PC-3 (cell line): ENCODE results near the gene SEC61B. TPM values are rescaled to one million over a fixed set of nuclear protein-coding genes. Genes with fewer than 3 reads are reported as not detected.

Experiments used
- ATAC-seq: fragments of 200-7000 bp; cut with Tn5 transposase; 2 replicates; pipeline ENCODE4 v1.9.1; 2020; ENCODE audit warnings: mild to moderate bottlenecking, moderate library complexity
- BruUV-seq: library from RNA; stranded (reverse); fragments of 400-500 nt; replicated peaks from 2 replicates; lab custom pipeline; 2021; lab: Mats Ljungman, UMichigan
- CTCF ChIA-PET: fragments of 300-600 bp; sonication (Branson Sonifier 250); formaldehyde crosslinking; loops from one replicate; lab custom pipeline; 2022; ENCODE audit warnings: antibody characterized with exemption; lab: Charles Lee
- POLR2A ChIA-PET: fragments of 300-600 bp; sonication (Branson Sonifier 250); formaldehyde crosslinking; loops from one replicate; lab custom pipeline; 2022; ENCODE audit warnings: antibody characterized with exemption; ENCODE audit not compliant: unreplicated experiment; lab: Charles Lee
- DNase-seq: peaks from one replicate; pipeline ENCODE4 v3.0.0-alpha.2; 2015
- H2AFZ ChIP-seq: fragments of 300-600 bp; sonication (generic); 2 replicates; pipeline ENCODE4 v1.6.0; 2016; ENCODE audit warnings: antibody characterized with exemption, low read length
- H3F3A ChIP-seq: fragments of 300-600 bp; sonication (generic); one replicate; pipeline ENCODE4 v1.6.0; 2017; ENCODE audit warnings: antibody characterized with exemption, low read length, control low read depth, mild to moderate bottlenecking; ENCODE audit not compliant: unreplicated experiment
- H3K27ac ChIP-seq: fragments of 300-600 bp; sonication (generic); 2 replicates; pipeline ENCODE4 v1.5.1; 2016; ENCODE audit warnings: mild to moderate bottlenecking, low read length
- H3K27me3 ChIP-seq: fragments of 300-600 bp; sonication (generic); 2 replicates; pipeline ENCODE4 v1.6.1; 2016; ENCODE audit warnings: low read length, mixed read lengths
- H3K36me3 ChIP-seq: fragments of 300-600 bp; sonication (generic); 2 replicates; pipeline ENCODE4 v1.6.1; 2016; ENCODE audit warnings: low read depth, mixed run types, low read length, mixed read lengths
- H3K4me1 ChIP-seq: fragments of 300-600 bp; sonication (generic); 2 replicates; pipeline ENCODE4 v1.5.1; 2016; ENCODE audit warnings: low read length; ENCODE audit not compliant: insufficient read depth
- H3K4me2 ChIP-seq: fragments of 300-600 bp; sonication (generic); 2 replicates; pipeline ENCODE4 v1.6.0; 2016; ENCODE audit warnings: low read length
- H3K4me3 ChIP-seq: fragments of 300-600 bp; sonication (generic); 2 replicates; pipeline ENCODE4 v1.5.1; 2016; ENCODE audit warnings: mild to moderate bottlenecking, low read length, mixed read lengths
- H3K79me2 ChIP-seq: fragments of 300-600 bp; sonication (generic); 2 replicates; pipeline ENCODE4 v1.6.1; 2017; ENCODE audit warnings: low read length, mixed read lengths
- H3K9ac ChIP-seq: fragments of 300-600 bp; sonication (generic); 2 replicates; pipeline ENCODE4 v1.6.0; 2016; ENCODE audit warnings: mild to moderate bottlenecking, low read length
- H3K9me2 ChIP-seq: fragments of 300-600 bp; sonication (generic); replicated peaks from 2 replicates; pipeline ENCODE4 v1.6.1; 2016; ENCODE audit warnings: mixed run types, low read length, mixed read lengths
- H3K9me3 ChIP-seq: fragments of 300-600 bp; sonication (generic); 2 replicates; pipeline ENCODE4 v1.6.1; 2016; ENCODE audit warnings: low read length, mixed read lengths
- H4K20me1 ChIP-seq: fragments of 300-600 bp; sonication (generic); 2 replicates; pipeline ENCODE4 v1.6.1; 2016; ENCODE audit warnings: low read length, mixed read lengths
- EZH2 ChIP-seq: fragments of 300-600 bp; sonication (generic); IDR thresholded peaks from one replicate; pipeline ENCODE4 v1.6.1; 2017; ENCODE audit warnings: antibody characterized with exemption, mild to moderate bottlenecking, low read length; ENCODE audit not compliant: unreplicated experiment
- EZH2phosphoT487 ChIP-seq: fragments of 300-600 bp; sonication (generic); IDR thresholded peaks from 2 replicates; pipeline ENCODE4 v1.6.1; 2018; ENCODE audit warnings: mild to moderate bottlenecking, antibody characterized with exemption, low read length, borderline replicate concordance
- intact Hi-C: fragments of 100-400 bp; cut with micrococcal nuclease; formaldehyde crosslinking; loops from 2 replicates; pipeline ENCODE4 v1.9.0; 2023
- total RNA-seq: library from RNA; depleted of rRNA; stranded (reverse); fragments of >200 nt; gene quantifications from 2 replicates; pipeline ENCODE4 v1.2.3, GENCODE V29; 2014
- TF ChIP-seq, protein P1 (sequence below): fragments of 300-600 bp; sonication (generic); conservative IDR thresholded peaks from 2 replicates; pipeline ENCODE4 v1.5.1; 2017; ENCODE audit warnings: antibody characterized with exemption, low read depth, mild to moderate bottlenecking, low read length

SEC61B gene
- total RNA-seq, 1 experiment from 2014 or later = 107 TPM

DNA sequence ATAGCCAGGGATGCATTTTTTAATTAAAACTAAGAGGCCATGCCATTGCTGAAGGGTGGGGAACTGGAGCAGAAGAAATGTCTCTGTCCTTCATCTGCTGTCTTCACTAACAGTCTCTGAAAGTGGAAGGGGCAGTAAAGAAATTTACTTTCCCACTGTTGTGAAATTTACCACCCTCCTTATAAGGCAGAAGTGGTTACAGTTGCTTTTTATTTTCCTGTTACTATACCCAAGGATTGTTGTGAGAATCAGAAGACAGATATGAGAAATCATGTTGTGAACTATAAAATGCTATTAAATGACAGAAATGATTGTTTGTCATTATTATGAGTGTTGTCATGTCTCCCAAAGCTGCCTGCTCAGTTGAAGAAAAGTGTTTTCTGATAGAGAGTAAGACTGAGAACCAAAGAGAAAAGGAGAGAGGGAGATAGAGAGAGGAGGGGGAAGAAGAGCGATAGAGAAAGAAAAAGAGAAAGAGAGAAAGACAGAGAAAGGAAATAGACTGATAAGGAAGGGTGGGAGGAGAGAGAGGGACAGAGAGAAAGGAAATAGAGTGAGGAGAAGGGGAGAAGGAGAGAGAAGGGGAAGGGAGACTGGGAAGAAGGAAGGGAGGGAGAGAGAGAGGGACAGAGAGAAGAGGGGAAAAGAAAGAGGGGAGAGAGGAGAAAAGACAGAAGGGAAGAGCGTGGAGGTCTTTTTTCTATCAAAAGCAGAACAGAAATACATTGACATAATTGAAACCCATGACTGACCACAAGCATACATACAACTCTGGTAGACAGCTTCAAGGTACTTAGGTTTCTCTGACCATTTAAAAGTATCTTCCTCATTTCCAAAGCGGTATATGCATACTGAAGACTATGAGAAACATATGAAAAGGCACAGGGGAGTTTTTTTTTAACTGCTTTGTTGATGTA, 22.5 kb downstream of the SEC61B start:
- intact Hi-C loops = no loop called here
- BruUV-seq = no TSS peak

DNA sequence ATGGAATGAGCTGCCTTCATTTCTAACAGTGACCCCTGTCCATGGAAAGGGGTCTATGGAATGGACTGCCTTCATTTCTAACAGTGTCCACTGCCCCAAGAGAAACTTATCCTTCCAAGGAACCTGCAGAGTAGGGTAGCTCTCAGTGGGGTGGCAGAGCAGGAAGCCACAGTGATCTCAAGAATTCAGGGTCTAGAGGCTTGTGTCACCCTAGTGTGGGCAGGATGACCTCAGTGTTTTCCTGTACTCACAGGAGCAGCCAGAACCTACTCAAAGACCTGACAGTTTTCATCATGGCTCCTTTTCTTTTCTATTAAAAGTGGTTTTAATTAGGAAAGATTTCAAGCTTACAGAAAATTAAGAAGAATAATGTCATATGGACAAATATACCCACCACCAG, 27.5 kb downstream of the SEC61B start:
- TF ChIP-seq, protein P1, sequence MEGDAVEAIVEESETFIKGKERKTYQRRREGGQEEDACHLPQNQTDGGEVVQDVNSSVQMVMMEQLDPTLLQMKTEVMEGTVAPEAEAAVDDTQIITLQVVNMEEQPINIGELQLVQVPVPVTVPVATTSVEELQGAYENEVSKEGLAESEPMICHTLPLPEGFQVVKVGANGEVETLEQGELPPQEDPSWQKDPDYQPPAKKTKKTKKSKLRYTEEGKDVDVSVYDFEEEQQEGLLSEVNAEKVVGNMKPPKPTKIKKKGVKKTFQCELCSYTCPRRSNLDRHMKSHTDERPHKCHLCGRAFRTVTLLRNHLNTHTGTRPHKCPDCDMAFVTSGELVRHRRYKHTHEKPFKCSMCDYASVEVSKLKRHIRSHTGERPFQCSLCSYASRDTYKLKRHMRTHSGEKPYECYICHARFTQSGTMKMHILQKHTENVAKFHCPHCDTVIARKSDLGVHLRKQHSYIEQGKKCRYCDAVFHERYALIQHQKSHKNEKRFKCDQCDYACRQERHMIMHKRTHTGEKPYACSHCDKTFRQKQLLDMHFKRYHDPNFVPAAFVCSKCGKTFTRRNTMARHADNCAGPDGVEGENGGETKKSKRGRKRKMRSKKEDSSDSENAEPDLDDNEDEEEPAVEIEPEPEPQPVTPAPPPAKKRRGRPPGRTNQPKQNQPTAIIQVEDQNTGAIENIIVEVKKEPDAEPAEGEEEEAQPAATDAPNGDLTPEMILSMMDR = no peak
- TF ChIP-seq EZH2 = no peak
- TF ChIP-seq EZH2phosphoT487 = no peak

More for the DNA sequence above, 22.5 kb downstream of the SEC61B start:
- TF ChIP-seq EZH2 (no peak), EZH2phosphoT487 (no peak)
- TF ChIP-seq, protein P1 = no peak
- POLR2A ChIA-PET = no interaction called here
- Histone ChIP-seq H3K9me3 (no peaks in the 10 kb centered on the region), H3K36me3 (no peaks in the 10 kb centered on the region), H3K27ac (no peak overlapping the region), H3K4me1 (no peaks in the 10 kb centered on the region), H2AFZ (no peak overlapping the region), H3K4me2 (no peak overlapping the region), H3K4me3 (no peak overlapping the region), H3K79me2 (no peaks in the 10 kb centered on the region), H3K27me3 (no peaks in the 10 kb centered on the region), H4K20me1 (no peaks in the 10 kb centered on the region), H3K9ac (no peak overlapping the region), H3F3A (no peaks in the 10 kb centered on the region), H3K9me2 (no peaks in the 10 kb centered on the region)
- ATAC-seq (no peak), DNase-seq (no peak)
- CTCF ChIA-PET = no interaction called here

DNA sequence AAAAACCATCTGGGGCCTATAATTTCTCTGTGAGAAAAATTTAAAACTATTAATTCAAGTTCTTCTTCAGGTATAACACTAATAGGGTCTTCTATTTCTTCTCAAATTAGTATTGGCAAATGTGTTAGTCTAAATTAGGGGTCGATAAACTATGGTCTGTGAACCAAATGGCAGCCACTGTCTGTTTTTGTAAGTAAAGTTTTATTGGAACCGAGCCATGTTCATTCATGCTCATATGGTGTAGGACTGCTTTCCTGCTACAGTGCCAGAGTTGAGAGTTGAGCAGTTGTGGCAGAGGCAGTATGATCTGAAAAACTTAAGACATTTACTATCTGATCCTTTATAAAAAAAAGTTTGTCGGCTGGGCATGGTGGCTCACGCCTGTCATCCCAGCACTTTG, 29.1 kb downstream of the SEC61B start:
- no TSS peak for BruUV-seq
- Histone ChIP-seq H3K9me2 (no peaks in the 10 kb centered on the region), H3K27ac (no peak overlapping the region), H3K4me2 (no peak overlapping the region), H2AFZ (no peak overlapping the region), H3K36me3 (no peaks in the 10 kb centered on the region), H3K4me1 (no peaks in the 10 kb centered on the region), H3F3A (no peaks in the 10 kb centered on the region), H3K4me3 (no peak overlapping the region), H3K79me2 (no peaks in the 10 kb centered on the region), H4K20me1 (no peaks in the 10 kb centered on the region), H3K9ac (no peak overlapping the region), H3K27me3 (no peaks in the 10 kb centered on the region), H3K9me3 (no peaks in the 10 kb centered on the region)
- DNase-seq (no peak), ATAC-seq (no peak)
- no peak for TF ChIP-seq EZH2phosphoT487
- TF ChIP-seq, protein P1 = no peak
- no peak for TF ChIP-seq EZH2
- POLR2A ChIA-PET = no interaction called here
- intact Hi-C loops = no loop called here
- CTCF ChIA-PET = no interaction called here

More for the DNA sequence above, 27.5 kb downstream of the SEC61B start:
- Histone ChIP-seq H3K4me2 (no peak overlapping the region), H3K4me1 (no peaks in the 10 kb centered on the region), H3K79me2 (no peaks in the 10 kb centered on the region), H3K27ac (no peak overlapping the region), H3K9me3 (no peaks in the 10 kb centered on the region), H3K4me3 (no peak overlapping the region), H2AFZ (no peak overlapping the region), H3K9me2 (no peaks in the 10 kb centered on the region), H4K20me1 (no peaks in the 10 kb centered on the region), H3K27me3 (no peaks in the 10 kb centered on the region), H3K9ac (no peak overlapping the region), H3K36me3 (no peaks in the 10 kb centered on the region), H3F3A (no peaks in the 10 kb centered on the region)
- POLR2A ChIA-PET = no interaction called here
- no peak for ATAC-seq
- CTCF ChIA-PET = no interaction called here
- intact Hi-C loops = no loop called here
- no peak for DNase-seq
- no TSS peak for BruUV-seq
